Activated CD8-positive, alpha-beta memory T cell treated with anti-CD3 and anti-CD28 coated beads, Interleukin-2, amount 10 ng/mL, durations not matched to agents 7 days and 5 days (primary cell): ENCODE data around the gene TRAIP. TPM values are rescaled to one million over a fixed set of nuclear protein-coding genes. Genes with fewer than 3 reads are reported as not detected.
"Not testable (repeated sequence)": the region's sequence is repeated elsewhere in the genome, so short reads cannot be mapped to it uniquely, and the experiment has no call there.

Source experiments
- ATAC-seq: fragments of 150-1000 bp; cut with Tn5 transposase; one replicate; pipeline ENCODE4 v1.10.0; 2021; ENCODE audit warnings: moderate library complexity
- CTCF ChIA-PET: fragments of 350-600 bp; sonication (Branson Sonifier 250); formaldehyde crosslinking; loops from one replicate; lab custom pipeline; 2021; ENCODE audit warnings: antibody characterized with exemption; lab: Charles Lee
- DNase-seq: peaks from one replicate; pipeline ENCODE4 v3.0.0-alpha.2; 2020
- H3K27ac Mint-ChIP-seq: one replicate; pipeline ENCODE4 v1.8.0; 2021; ENCODE audit warnings: mild to moderate bottlenecking, mixed read lengths
- H3K27me3 Mint-ChIP-seq: one replicate; pipeline ENCODE4 v1.8.0; 2021; ENCODE audit warnings: mixed read lengths
- H3K36me3 Mint-ChIP-seq: one replicate; pipeline ENCODE4 v1.8.0; 2021; ENCODE audit warnings: mild to moderate bottlenecking, mixed read lengths
- H3K4me1 Mint-ChIP-seq: one replicate; pipeline ENCODE4 v1.8.0; 2021; ENCODE audit warnings: mixed read lengths
- H3K4me3 Mint-ChIP-seq: one replicate; pipeline ENCODE4 v1.8.0; 2021; ENCODE audit warnings: mild to moderate bottlenecking, moderate library complexity, mixed read lengths
- H3K9me3 Mint-ChIP-seq: one replicate; pipeline ENCODE4 v1.8.0; 2022; ENCODE audit warnings: low read depth, mixed read lengths
- total RNA-seq, 2 experiments: library from RNA; stranded (reverse); gene quantifications; one replicate each; pipeline ENCODE4 v1.2.3, GENCODE V29; 2021

Gene TRAIP
- total RNA-seq, 2 experiments from 2014 or later, result 27.3 to 32.0 TPM

- ATAC-seq (no peak), DNase-seq (no peak)
- H3K9me3 Mint-ChIP-seq, result no peaks in the 10 kb centered on the region
- CTCF ChIA-PET, result interaction anchor here (1.1 to 12.1 kb wide), 5 partner anchors 15 to 65 kb away, joined by 4 to 261 read pairs (median 24); partner anchors contain the start of genes CDHR4, INKA1, TRAIP and UBA7
- H3K27ac Mint-ChIP-seq, result no peak overlapping the region
- H3K4me3 Mint-ChIP-seq, result no peak overlapping the region
- H3K36me3 Mint-ChIP-seq, result peaks cover 9% of the 10 kb centered on the region
- H3K4me1 Mint-ChIP-seq, result peaks cover 1% of the 10 kb centered on the region
- no peaks in the 10 kb centered on the region for H3K27me3 Mint-ChIP-seq
Measured at GRCh38 chr3:49840388-49840787, 16.0 kb downstream of the TRAIP start.

DNA sequence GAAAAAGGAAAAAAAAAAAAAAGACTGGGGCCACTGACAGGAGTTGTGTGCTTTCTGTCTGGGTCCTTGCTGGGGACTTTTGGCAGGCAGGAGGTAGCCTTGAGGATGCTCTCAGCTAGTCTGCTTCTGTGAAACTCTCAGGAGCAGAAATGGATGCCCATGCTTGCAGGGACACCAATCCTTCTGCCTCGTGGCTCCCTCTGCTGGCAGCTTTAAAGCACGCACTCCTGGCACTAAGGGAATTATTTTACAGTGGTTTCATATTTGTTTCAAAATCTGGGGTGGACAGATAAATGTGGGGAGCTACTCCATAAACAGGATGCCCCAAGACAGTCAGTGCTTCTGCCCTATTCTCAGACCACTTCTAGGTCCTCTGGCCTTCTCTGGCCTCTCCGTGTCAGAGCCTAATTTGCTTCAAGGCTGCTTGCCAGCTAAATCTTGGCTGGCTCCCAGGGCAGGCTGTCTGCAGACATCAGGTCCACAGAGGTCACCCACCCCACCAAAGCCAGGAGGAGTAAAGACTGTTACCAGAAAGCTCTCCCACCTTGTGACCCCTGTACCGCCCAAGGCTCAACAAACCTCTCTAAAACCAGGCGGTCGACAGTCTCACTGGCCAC lies 17.1 kb downstream of the TRAIP start:
- no peaks in the 10 kb centered on the region for H3K27me3 Mint-ChIP-seq
- no peak overlapping the region for H3K27ac Mint-ChIP-seq
- CTCF ChIA-PET, result interaction anchor here (0.7 to 12.1 kb wide), 41 partner anchors 10 to 314 kb away, joined by 3 to 261 read pairs (median 4); partner anchors contain the start of genes AMIGO3, CDHR4, INKA1 and IP6K1
- no peak overlapping the region for H3K4me3 Mint-ChIP-seq
- H3K36me3 Mint-ChIP-seq, result peaks cover 13% of the 10 kb centered on the region
- DNase-seq, result peak; percentile 87
- ATAC-seq, result peak; percentile 91
- H3K9me3 Mint-ChIP-seq, result no peaks in the 10 kb centered on the region
- H3K4me1 Mint-ChIP-seq, result peaks cover 1% of the 10 kb centered on the region

DNA sequence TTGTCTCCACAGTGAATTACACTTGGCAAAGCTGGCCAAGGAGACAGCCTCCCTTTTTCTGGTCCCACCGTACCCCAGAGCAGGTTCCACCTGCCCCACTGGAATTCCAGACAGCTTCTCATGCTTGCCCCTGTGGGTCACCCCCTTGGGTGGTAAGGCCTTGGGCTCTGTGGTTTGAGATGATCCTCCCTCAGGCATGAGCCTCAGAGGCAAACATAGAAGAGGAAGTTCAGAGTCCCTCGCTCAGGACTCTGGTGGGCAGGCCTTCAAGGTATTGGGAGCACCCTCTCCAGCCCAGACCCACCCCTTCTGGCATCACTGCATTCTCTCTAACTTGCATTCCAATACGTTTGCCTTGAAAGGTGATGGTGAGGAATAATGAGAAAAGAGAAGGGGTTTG lies 25.0 kb downstream of the TRAIP start:
- Mint-ChIP-seq H3K27ac (no peak overlapping the region), H3K4me3 (no peak overlapping the region), H3K4me1 (no peaks in the 10 kb centered on the region), H3K27me3 (no peaks in the 10 kb centered on the region), H3K9me3 (no peaks in the 10 kb centered on the region), H3K36me3 (peaks cover 18% of the 10 kb centered on the region)
- ATAC-seq (no peak), DNase-seq (no peak)
- CTCF ChIA-PET, result interaction anchor here (1.4 to 12.1 kb wide), 3 partner anchors 8 to 25 kb away, joined by 4 to 261 read pairs (median 23); partner anchors contain the start of genes CDHR4, INKA1 and UBA7

- peaks cover 8% of the 10 kb centered on the region for H3K36me3 Mint-ChIP-seq
- H3K4me1 Mint-ChIP-seq, result no peaks in the 10 kb centered on the region
- no peaks in the 10 kb centered on the region for H3K27me3 Mint-ChIP-seq
- no peak overlapping the region for H3K4me3 Mint-ChIP-seq
- ATAC-seq, result no peak
- DNase-seq, result no peak
- no peaks in the 10 kb centered on the region for H3K9me3 Mint-ChIP-seq
- CTCF ChIA-PET, result interaction anchor here (1.2 to 6.1 kb wide), 4 partner anchors 9 to 23 kb away, joined by 3 to 23 read pairs (median 10); partner anchors contain the start of gene INKA1
- H3K27ac Mint-ChIP-seq, result no peak overlapping the region
Measured at GRCh38 chr3:49826016-49826415, 30.3 kb downstream of the TRAIP start.

DNA sequence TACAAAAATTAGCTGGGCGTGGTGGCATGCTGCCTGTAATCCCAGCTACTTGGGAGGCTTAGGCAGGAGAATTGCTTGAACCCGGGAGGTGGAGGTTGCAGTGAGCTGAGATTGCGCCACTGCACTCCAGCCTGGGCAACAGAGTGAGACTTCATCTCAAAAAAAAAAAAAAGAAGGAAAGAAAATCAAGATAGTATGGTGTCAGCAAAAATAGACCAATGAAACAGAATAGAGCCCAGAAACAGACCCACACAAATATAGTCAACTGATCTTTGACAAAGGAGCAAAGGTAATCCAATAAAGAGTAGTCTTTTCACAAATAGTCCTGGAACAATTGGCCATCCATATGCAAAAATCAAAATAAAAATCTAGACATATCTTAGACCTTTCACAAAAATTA lies 33.2 kb downstream of the TRAIP start:
- ATAC-seq, H3K4me3 Mint-ChIP-seq, H3K4me1 Mint-ChIP-seq, H3K36me3 Mint-ChIP-seq, DNase-seq, H3K9me3 Mint-ChIP-seq, H3K27me3 Mint-ChIP-seq, H3K27ac Mint-ChIP-seq: not testable (repeated sequence)
- CTCF ChIA-PET, result interaction anchor here (1.6 to 1.8 kb wide), 2 partner anchors 16 to 20 kb away, joined by 7 to 9 read pairs; partner anchors contain the start of gene INKA1

- CTCF ChIA-PET, result interaction anchor here (0.8 to 15.8 kb wide), 5 partner anchors 11 to 274 kb away, joined by 3 to 261 read pairs (median 6); partner anchors contain the start of genes CDHR4, INKA1 and RBM6
- ATAC-seq (peak; percentile 95), DNase-seq (peak; percentile 68)
- Mint-ChIP-seq H3K27ac (peak within 1 kb of the TSS; percentile 97), H3K4me1 (peaks cover 23% of the 10 kb centered on the region), H3K4me3 (peak within 1 kb of the TSS; percentile 96), H3K36me3 (peaks cover 16% of the 10 kb centered on the region), H3K27me3 (no peaks in the 10 kb centered on the region), H3K9me3 (no peaks in the 10 kb centered on the region)
Measured at GRCh38 chr3:49813497-49814174, 42.7 kb downstream of the TRAIP start, which contains the start of gene UBA7. TSS of gene UBA7 (minus strand) at chr3:49813953. CDS start at chr3:49813787, 166 bp downstream.

DNA sequence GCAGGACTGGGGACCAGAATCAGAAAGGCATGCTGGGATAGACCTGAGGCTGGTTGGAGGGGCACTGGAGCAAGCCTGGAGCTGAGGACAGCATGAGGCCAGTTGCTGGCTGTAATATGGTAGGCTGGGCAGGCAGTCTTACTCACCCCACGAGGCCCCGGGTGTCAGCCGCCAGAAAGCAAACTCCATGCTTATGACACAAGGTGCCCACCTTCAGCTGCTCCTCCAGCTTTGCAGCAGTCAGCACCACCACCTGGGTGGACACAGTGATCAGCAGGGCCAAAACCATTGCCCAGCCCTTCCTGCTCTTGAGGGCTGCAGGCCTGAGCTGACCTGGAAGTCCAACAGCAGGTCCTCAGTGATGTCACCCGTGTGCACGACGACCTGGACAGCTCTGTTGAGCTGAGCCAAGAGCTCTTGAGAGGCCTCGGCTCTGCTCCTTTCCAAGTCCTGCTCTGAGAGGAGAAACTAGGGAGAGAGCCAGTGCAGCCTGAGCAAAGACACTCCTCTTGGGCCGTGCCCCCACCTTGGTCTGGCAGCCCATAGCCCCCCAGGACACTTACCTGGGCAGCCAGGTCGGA lies 43.4 kb downstream of the TRAIP start:
- Mint-ChIP-seq H3K27ac (peak overlapping the region; percentile 97), H3K4me1 (peaks cover 26% of the 10 kb centered on the region), H3K4me3 (peak overlapping the region; percentile 96), H3K9me3 (no peaks in the 10 kb centered on the region), H3K36me3 (peaks cover 18% of the 10 kb centered on the region), H3K27me3 (no peaks in the 10 kb centered on the region)
- ATAC-seq (peak; percentile 4), DNase-seq (no peak)
- CTCF ChIA-PET, result interaction anchor here (0.8 to 15.8 kb wide), 6 partner anchors 10 to 274 kb away, joined by 3 to 261 read pairs (median 6); partner anchors contain the start of genes CDHR4, INKA1 and RBM6

DNA sequence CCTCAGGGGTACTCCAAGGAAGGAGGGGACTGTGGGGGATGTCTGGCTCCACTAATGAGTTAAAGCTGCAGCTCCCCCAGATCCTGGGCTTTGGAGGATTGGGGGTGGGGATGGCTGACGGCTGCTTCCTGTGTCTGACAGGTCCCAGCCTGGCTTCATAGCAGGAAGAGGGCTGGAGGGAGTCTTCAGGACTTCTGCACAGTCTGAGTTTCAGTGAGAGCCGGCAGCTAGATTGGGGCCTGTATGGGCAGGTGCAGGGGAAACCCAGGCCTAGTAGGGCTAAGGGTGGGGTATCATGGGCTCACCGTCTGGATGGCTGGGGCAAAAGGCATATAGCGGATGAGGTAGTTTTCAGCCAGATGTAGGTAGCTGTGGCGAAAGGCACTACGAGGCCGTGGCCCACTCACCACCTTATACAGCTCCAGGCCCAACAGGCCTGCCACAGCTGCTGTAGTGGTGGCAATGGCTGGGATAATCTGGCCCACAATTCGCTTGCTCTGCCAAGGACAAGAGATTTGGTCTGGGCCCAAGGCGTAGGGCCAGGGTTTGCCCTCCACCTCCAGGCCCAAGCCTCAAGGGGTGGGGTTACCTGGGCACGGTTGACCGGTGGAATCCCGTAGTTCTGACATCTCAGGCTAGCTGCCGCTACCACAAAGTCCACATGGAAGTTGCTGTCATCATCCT lies 48.8 kb downstream of the TRAIP start:
- H3K4me1 Mint-ChIP-seq, result peaks cover 38% of the 10 kb centered on the region
- H3K27ac Mint-ChIP-seq, result no peak overlapping the region
- ATAC-seq, result no peak
- no peaks in the 10 kb centered on the region for H3K9me3 Mint-ChIP-seq
- CTCF ChIA-PET, result interaction anchor here (1.4 to 15.8 kb wide), 3 partner anchors 11 to 30 kb away, joined by 4 to 261 read pairs (median 5); no protein-coding TSS in a partner anchor
- no peaks in the 10 kb centered on the region for H3K27me3 Mint-ChIP-seq
- DNase-seq, result no peak
- peaks cover 15% of the 10 kb centered on the region for H3K36me3 Mint-ChIP-seq
- H3K4me3 Mint-ChIP-seq, result no peak overlapping the region

DNA sequence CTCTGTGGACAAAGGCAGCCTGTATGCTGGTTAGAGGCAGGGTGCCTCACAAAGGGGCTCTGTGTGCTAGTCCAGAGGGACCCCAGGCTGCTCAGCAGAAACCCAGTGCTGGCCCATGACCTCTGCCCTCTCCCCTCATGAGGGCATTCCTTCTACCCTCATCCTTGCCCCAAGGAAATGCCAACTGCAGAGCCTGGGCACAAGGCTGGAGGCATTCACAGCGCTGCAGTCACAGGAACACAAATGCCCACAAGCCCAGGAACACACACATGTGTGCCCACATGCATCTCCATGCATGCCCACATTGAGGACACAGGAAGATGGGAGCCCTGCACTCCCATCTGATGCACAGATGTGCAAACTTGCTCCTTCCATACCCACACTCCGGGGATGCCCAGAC lies 49.5 kb downstream of the TRAIP start:
- DNase-seq (no peak), ATAC-seq (no peak)
- Mint-ChIP-seq H3K36me3 (peaks cover 11% of the 10 kb centered on the region), H3K4me1 (peaks cover 36% of the 10 kb centered on the region), H3K27me3 (peaks cover 2% of the 10 kb centered on the region), H3K27ac (peak overlapping the region; percentile 55), H3K9me3 (no peaks in the 10 kb centered on the region), H3K4me3 (no peak overlapping the region)
- CTCF ChIA-PET, result interaction anchor here (1.5 to 15.8 kb wide), 2 partner anchors 11 to 30 kb away, joined by 5 to 261 read pairs; no protein-coding TSS in a partner anchor

GRCh38 chr3:49805897-49806701 lies 50.3 kb downstream of the TRAIP start:
- DNase-seq, result peak; percentile 60
- H3K9me3 Mint-ChIP-seq, result no peaks in the 10 kb centered on the region
- no peak for ATAC-seq
- H3K27me3 Mint-ChIP-seq, result peaks cover 9% of the 10 kb centered on the region
- no peak overlapping the region for H3K4me3 Mint-ChIP-seq
- H3K36me3 Mint-ChIP-seq, result peaks cover 9% of the 10 kb centered on the region
- peak overlapping the region; percentile 55 for H3K27ac Mint-ChIP-seq
- CTCF ChIA-PET, result interaction anchor here (7.1 to 15.8 kb wide), 2 partner anchors 9 to 31 kb away, joined by 86 to 261 read pairs; partner anchors contain the start of gene UBA7
- peaks cover 36% of the 10 kb centered on the region for H3K4me1 Mint-ChIP-seq

GRCh38 chr3:49805367-49805782 lies 51.0 kb downstream of the TRAIP start:
- Mint-ChIP-seq H3K9me3 (no peaks in the 10 kb centered on the region), H3K27ac (no peak overlapping the region), H3K36me3 (peaks cover 9% of the 10 kb centered on the region), H3K27me3 (peaks cover 11% of the 10 kb centered on the region), H3K4me3 (no peak overlapping the region), H3K4me1 (peaks cover 36% of the 10 kb centered on the region)
- DNase-seq (no peak), ATAC-seq (no peak)
- CTCF ChIA-PET, result interaction anchor here (1.3 to 15.8 kb wide), 3 partner anchors 10 to 104 kb away, joined by 4 to 261 read pairs (median 86); partner anchors contain the start of gene UBA7
